CD14-positive monocyte (primary cell): ENCODE data around the gene BID. TPM values are rescaled to one million over a fixed set of nuclear protein-coding genes. Genes with fewer than 3 reads are reported as not detected.

Experiments used
- DNase-seq, 3 donors: peaks; one replicate each; pipeline ENCODE4 v3.0.0-alpha.2; 2011 to 2022
- H2AFZ ChIP-seq: 2 replicates; pipeline ENCODE4 v1.6.0; 2012; ENCODE audit warnings: mild to moderate bottlenecking, low read depth, low read length, inconsistent platforms; ENCODE audit not compliant: insufficient read depth, poor library complexity, severe bottlenecking
- H3K27ac ChIP-seq, 2 donors: 1 replicate in 1 of 2; 2 replicates in 1 of 2; pipeline ENCODE4 v1.5.1; 2012 to 2013; ENCODE audit warnings: low read length in 2 of 2, control low read depth in 1 of 2, inconsistent platforms in 1 of 2, low read depth in 1 of 2, mild to moderate bottlenecking in 1 of 2
- H3K27me3 ChIP-seq, 2 donors: one replicate each; pipeline versions ENCODE4 v1.6.0 to v1.6.1; 2011 to 2013; ENCODE audit warnings: low read length in 2 of 2; ENCODE audit not compliant: control insufficient read depth in 2 of 2, insufficient read depth in 2 of 2
- H3K36me3 ChIP-seq, 2 donors: replicated peaks in 1 of 2; 1 replicate in 1 of 2; 2 replicates in 1 of 2; pipeline versions ENCODE4 v1.5.1 to v1.6.1; 2012 to 2013; ENCODE audit warnings: low read length in 2 of 2, control low read depth in 1 of 2, inconsistent platforms in 1 of 2, mild to moderate bottlenecking in 1 of 2; ENCODE audit not compliant: insufficient read depth in 2 of 2, control insufficient read depth in 1 of 2
- H3K4me1 ChIP-seq, 2 donors: 1 replicate in 1 of 2; 2 replicates in 1 of 2; pipeline versions ENCODE4 v1.5.1 to v1.6.1; 2012 to 2013; ENCODE audit warnings: low read length in 2 of 2, control low read depth in 1 of 2, inconsistent platforms in 1 of 2, mild to moderate bottlenecking in 1 of 2, moderate library complexity in 1 of 2; ENCODE audit not compliant: insufficient read depth in 2 of 2, control insufficient read depth in 1 of 2
- H3K4me2 ChIP-seq: replicated peaks from 2 replicates; pipeline ENCODE3; 2012; ENCODE audit warnings: low read length, moderate library complexity, mild to moderate bottlenecking; ENCODE audit not compliant: poor library complexity, severe bottlenecking; ENCODE audit errors: extremely low read depth
- H3K4me3 ChIP-seq, 3 experiments: fragments of 200-600 bp in 1 of 3; sonication (generic) in 1 of 3; replicated peaks in 1 of 3; 1 replicate in 2 of 3; 2 replicates in 1 of 3; pipeline ENCODE4 v1.5.1; 2011 to 2013; ENCODE audit warnings: low read length in 3 of 3, mild to moderate bottlenecking in 3 of 3, control low read depth in 2 of 3, low read depth in 2 of 3, inconsistent platforms in 1 of 3, moderate library complexity in 1 of 3
- H3K79me2 ChIP-seq: 2 replicates; pipeline ENCODE4 v1.6.0; 2012; ENCODE audit warnings: mild to moderate bottlenecking, control low read depth, inconsistent platforms, low read length, moderate library complexity; ENCODE audit not compliant: insufficient read depth
- H3K9ac ChIP-seq: 2 replicates; pipeline ENCODE4 v1.6.0; 2017; ENCODE audit warnings: low read length, mild to moderate bottlenecking; ENCODE audit not compliant: insufficient read depth, poor library complexity, severe bottlenecking
- H3K9me3 ChIP-seq, 2 donors: replicated peaks in 1 of 2; 1 replicate in 1 of 2; 2 replicates in 1 of 2; pipeline versions ENCODE4 v1.5.1 to v1.6.1; 2012 to 2013; ENCODE audit warnings: low read length in 2 of 2, control low read depth in 1 of 2; ENCODE audit not compliant: control insufficient read depth in 1 of 2, insufficient read depth in 1 of 2
- H4K20me1 ChIP-seq: 2 replicates; pipeline ENCODE4 v1.6.0; 2012; ENCODE audit warnings: mild to moderate bottlenecking, low read length, control low read depth, moderate library complexity; ENCODE audit not compliant: insufficient read depth
- H3K27ac Mint-ChIP-seq, 7 donors: one replicate each; pipeline ENCODE4 v1.8.0; 2020; ENCODE audit warnings: mild to moderate bottlenecking in 7 of 7, mixed read lengths in 7 of 7, moderate library complexity in 6 of 7, inconsistent platforms in 2 of 7
- H3K27me3 Mint-ChIP-seq, 3 donors: one replicate each; pipeline ENCODE4 v1.8.0; 2021 to 2022; ENCODE audit warnings: low read depth in 3 of 3, mild to moderate bottlenecking in 3 of 3, mixed read lengths in 3 of 3, moderate library complexity in 3 of 3, inconsistent platforms in 1 of 3
- H3K36me3 Mint-ChIP-seq, 2 donors: one replicate each; pipeline ENCODE4 v1.8.0; 2020; ENCODE audit warnings: mixed read lengths in 2 of 2, inconsistent platforms in 1 of 2, mild to moderate bottlenecking in 1 of 2
- H3K4me1 Mint-ChIP-seq: one replicate; pipeline ENCODE4 v1.8.0; 2020; ENCODE audit warnings: mild to moderate bottlenecking, mixed read lengths
- H3K4me3 Mint-ChIP-seq, 2 donors: one replicate each; pipeline ENCODE4 v1.8.0; 2020; ENCODE audit warnings: mild to moderate bottlenecking in 2 of 2, mixed read lengths in 2 of 2, moderate library complexity in 1 of 2
- H3K9me3 Mint-ChIP-seq, 7 donors: one replicate each; pipeline ENCODE4 v1.8.0; 2020 to 2022; ENCODE audit warnings: mixed read lengths in 7 of 7, mild to moderate bottlenecking in 6 of 7, moderate library complexity in 6 of 7, inconsistent platforms in 2 of 7
- WGBS: methylation state at CpG from one replicate; pipeline ENCODE4 v1.1.5; 2013; ENCODE audit warnings: missing lambda C conversion rate; ENCODE audit not compliant: insufficient coverage; 5-methylcytosine and 5-hydroxymethylcytosine counted together
- intact Hi-C, 2 donors: fragments of 100-400 bp; cut with micrococcal nuclease; formaldehyde crosslinking; loops; one replicate each; pipeline versions ENCODE4 v1.15.0 to v1.15.1; 2023
- polyA plus RNA-seq, 3 donors: library from polyadenylated mRNA; depleted of rRNA in 1 of 3; unstranded in 2 of 3; stranded (reverse) in 1 of 3; fragments of 300-500 nt in 2 of 3; fragments of >200 nt in 1 of 3; fragmentation: Illumina TruSeq in 2 of 3; gene quantifications; 1 replicate in 2 of 3; 2 replicates in 1 of 3; pipeline ENCODE4 v1.2.3, GENCODE V29; 2012 to 2021
- TF ChIP-seq, protein P1 (sequence below): fragments of 200-600 bp; IDR thresholded peaks from one replicate; pipeline ENCODE4 v1.8.0; 2022; ENCODE audit warnings: antibody characterized with exemption, mild to moderate bottlenecking

Gene BID
- polyA plus RNA-seq, 3 donors = 199 to 423 (median 391) TPM

GRCh38 chr22:17775781-17776465 is 1.7 kb upstream of the BID start:
- peaks cover 74% of the 10 kb centered on the region for H3K4me1 Mint-ChIP-seq
- Histone ChIP-seq H3K27ac (peak overlapping the region; percentile 92 to 99), H3K27me3 (no peaks in the 10 kb centered on the region), H4K20me1 (peaks cover 34% of the 10 kb centered on the region), H3K36me3 (peaks cover 0 to 2% of the 10 kb centered on the region in 2 donors), H3K9ac (no peak overlapping the region), H3K9me3 (no peaks in the 10 kb centered on the region), H3K79me2 (peaks cover 91% of the 10 kb centered on the region), H3K4me2 (no peak overlapping the region), H3K4me1 (peaks cover 78 to 86% of the 10 kb centered on the region in 2 donors), H3K4me3 (no peak overlapping the region), H2AFZ (no peak overlapping the region)
- intact Hi-C loops = loop anchor here (2.0 to 10.0 kb wide), 3 partner anchors 147 to 671 kb away; partner anchors contain the start of gene ATP6V1E1 (in 1 of the 2)
- no peak for DNase-seq
- H3K4me3 Mint-ChIP-seq = peak overlapping the region in 1 of 2 donors; percentile 90
- H3K9me3 Mint-ChIP-seq = peaks cover 0 to 2% (median 0%) of the 10 kb centered on the region in 7 donors
- TF ChIP-seq, protein P1, sequence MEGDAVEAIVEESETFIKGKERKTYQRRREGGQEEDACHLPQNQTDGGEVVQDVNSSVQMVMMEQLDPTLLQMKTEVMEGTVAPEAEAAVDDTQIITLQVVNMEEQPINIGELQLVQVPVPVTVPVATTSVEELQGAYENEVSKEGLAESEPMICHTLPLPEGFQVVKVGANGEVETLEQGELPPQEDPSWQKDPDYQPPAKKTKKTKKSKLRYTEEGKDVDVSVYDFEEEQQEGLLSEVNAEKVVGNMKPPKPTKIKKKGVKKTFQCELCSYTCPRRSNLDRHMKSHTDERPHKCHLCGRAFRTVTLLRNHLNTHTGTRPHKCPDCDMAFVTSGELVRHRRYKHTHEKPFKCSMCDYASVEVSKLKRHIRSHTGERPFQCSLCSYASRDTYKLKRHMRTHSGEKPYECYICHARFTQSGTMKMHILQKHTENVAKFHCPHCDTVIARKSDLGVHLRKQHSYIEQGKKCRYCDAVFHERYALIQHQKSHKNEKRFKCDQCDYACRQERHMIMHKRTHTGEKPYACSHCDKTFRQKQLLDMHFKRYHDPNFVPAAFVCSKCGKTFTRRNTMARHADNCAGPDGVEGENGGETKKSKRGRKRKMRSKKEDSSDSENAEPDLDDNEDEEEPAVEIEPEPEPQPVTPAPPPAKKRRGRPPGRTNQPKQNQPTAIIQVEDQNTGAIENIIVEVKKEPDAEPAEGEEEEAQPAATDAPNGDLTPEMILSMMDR = no peak
- peak overlapping the region; percentile 99 to 100 (median 100) for H3K27ac Mint-ChIP-seq
- peaks cover 0 to 1% (median 0%) of the 10 kb centered on the region in 3 donors for H3K27me3 Mint-ChIP-seq
- peaks cover 9 to 31% of the 10 kb centered on the region in 2 donors for H3K36me3 Mint-ChIP-seq
- WGBS = 98% methylated on average over 5 of the region's 10 CpGs

- Mint-ChIP-seq H3K4me1 (peaks cover 74% of the 10 kb centered on the region), H3K36me3 (peaks cover 12 to 39% of the 10 kb centered on the region in 2 donors), H3K27me3 (peaks cover 0 to 1% (median 0%) of the 10 kb centered on the region in 3 donors), H3K27ac (peak overlapping the region; percentile 69 to 100 (median 91)), H3K4me3 (peak overlapping the region; percentile 30 to 62), H3K9me3 (peaks cover 0 to 2% (median 0%) of the 10 kb centered on the region in 7 donors)
- TF ChIP-seq, protein P1 = no peak
- no peak for DNase-seq
- Histone ChIP-seq H3K27me3 (no peaks in the 10 kb centered on the region), H3K9me3 (no peaks in the 10 kb centered on the region), H3K4me3 (peak overlapping the region; percentile 33 to 91 (median 42)), H3K36me3 (peaks cover 0 to 2% of the 10 kb centered on the region in 2 donors), H4K20me1 (peaks cover 42% of the 10 kb centered on the region), H3K9ac (peak overlapping the region; percentile 97), H3K4me2 (peak overlapping the region; percentile 97), H3K4me1 (peaks cover 78 to 86% of the 10 kb centered on the region in 2 donors), H2AFZ (no peak overlapping the region), H3K79me2 (peaks cover 92% of the 10 kb centered on the region), H3K27ac (peak overlapping the region; percentile 70 to 99)
- WGBS = 84% methylated on average over 25 of the region's 27 CpGs
- intact Hi-C loops = loop anchor here (5.0 to 10.0 kb wide), 3 partner anchors 88 to 670 kb away; no protein-coding TSS in a partner anchor
Measured at GRCh38 chr22:17774926-17775685, 837 bp upstream of the BID start.
